H9 (cell line): ENCODE data around the gene CFAP141. TPM values are rescaled to one million over a fixed set of nuclear protein-coding genes. Genes with fewer than 3 reads are reported as not detected.

ENCODE experiments used
- DNase-seq: peaks from one replicate; pipeline ENCODE4 v3.0.0-alpha.2; 2017
- H2AFZ ChIP-seq: one replicate; pipeline ENCODE4 v1.6.1; 2013; ENCODE audit warnings: mild to moderate bottlenecking, low read length, control low read depth, moderate library complexity
- H2AK5ac ChIP-seq: 2 replicates; pipeline ENCODE4 v1.6.1; 2013; ENCODE audit warnings: low read length, control low read depth, mixed read lengths; ENCODE audit not compliant: insufficient read length
- H2BK120ac ChIP-seq: one replicate; pipeline ENCODE4 v1.6.1; 2013; ENCODE audit warnings: low read depth, mild to moderate bottlenecking, low read length, control low read depth, inconsistent platforms; ENCODE audit not compliant: poor library complexity, severe bottlenecking
- H2BK12ac ChIP-seq: 2 replicates; pipeline ENCODE4 v1.6.1; 2013; ENCODE audit warnings: low read length, control low read depth, mixed read lengths, low read depth; ENCODE audit not compliant: insufficient read length
- H2BK15ac ChIP-seq: 2 replicates; pipeline ENCODE4 v1.6.1; 2013; ENCODE audit warnings: low read depth, low read length, control low read depth
- H2BK20ac ChIP-seq: one replicate; pipeline ENCODE4 v1.6.1; 2013; ENCODE audit warnings: low read depth, mild to moderate bottlenecking, low read length, control low read depth, inconsistent platforms; ENCODE audit not compliant: poor library complexity, severe bottlenecking
- H2BK5ac ChIP-seq: 2 replicates; pipeline ENCODE4 v1.6.1; 2013; ENCODE audit warnings: low read length, control low read depth, mixed read lengths; ENCODE audit not compliant: insufficient read length
- H3K14ac ChIP-seq: 2 replicates; pipeline ENCODE4 v1.6.1; 2013; ENCODE audit warnings: low read length, control low read depth; ENCODE audit not compliant: insufficient read depth
- H3K18ac ChIP-seq: 2 replicates; pipeline ENCODE4 v1.6.1; 2013; ENCODE audit warnings: low read depth, mild to moderate bottlenecking, mixed read lengths, low read length, control low read depth; ENCODE audit not compliant: insufficient read length
- H3K23ac ChIP-seq: 2 replicates; pipeline ENCODE4 v1.6.1; 2013; ENCODE audit warnings: low read length, control low read depth, mixed read lengths, low read depth; ENCODE audit not compliant: insufficient read length
- H3K23me2 ChIP-seq: 2 replicates; pipeline ENCODE4 v1.6.1; 2013; ENCODE audit warnings: low read depth, mild to moderate bottlenecking, mixed read lengths, low read length, control low read depth; ENCODE audit not compliant: insufficient read length, poor library complexity, severe bottlenecking
- H3K27ac ChIP-seq: 2 replicates; pipeline ENCODE4 v1.5.1; 2013; ENCODE audit warnings: low read length, control low read depth, mixed read lengths, low read depth; ENCODE audit not compliant: insufficient read length
- H3K27me3 ChIP-seq: 2 replicates; pipeline ENCODE4 v1.6.1; 2013; ENCODE audit warnings: low read length, control low read depth, inconsistent platforms; ENCODE audit not compliant: insufficient read depth
- H3K4ac ChIP-seq: 2 replicates; pipeline ENCODE4 v1.6.1; 2013; ENCODE audit warnings: low read depth, mild to moderate bottlenecking, control low read depth, inconsistent platforms, low read length, moderate library complexity
- H3K4me1 ChIP-seq: 2 replicates; pipeline ENCODE4 v1.6.1; 2013; ENCODE audit warnings: low read length, control low read depth, inconsistent platforms; ENCODE audit not compliant: insufficient read depth
- H3K4me2 ChIP-seq: 2 replicates; pipeline ENCODE4 v1.6.1; 2013; ENCODE audit warnings: low read length, control low read depth, mixed read lengths; ENCODE audit not compliant: insufficient read length, insufficient read depth
- H3K56ac ChIP-seq: 2 replicates; pipeline ENCODE4 v1.6.1; 2013; ENCODE audit warnings: low read depth, mild to moderate bottlenecking, mixed read lengths, low read length, control low read depth; ENCODE audit not compliant: insufficient read length
- H3K79me1 ChIP-seq: 2 replicates; pipeline ENCODE4 v1.6.1; 2013; ENCODE audit warnings: low read depth, mild to moderate bottlenecking, moderate library complexity, low read length, control low read depth, inconsistent platforms; ENCODE audit not compliant: insufficient read depth, poor library complexity, severe bottlenecking
- H3K79me2 ChIP-seq: 2 replicates; pipeline ENCODE4 v1.6.1; 2013; ENCODE audit warnings: low read length, control low read depth, inconsistent platforms; ENCODE audit not compliant: insufficient read depth
- H3K9ac ChIP-seq: 2 replicates; pipeline ENCODE4 v1.6.1; 2013; ENCODE audit warnings: low read length, control low read depth, mixed read lengths; ENCODE audit not compliant: insufficient read length; ENCODE audit errors: extremely low read depth
- H3K9me3 ChIP-seq: one replicate; pipeline ENCODE4 v1.6.1; 2013; ENCODE audit warnings: low read depth, low read length, inconsistent platforms; ENCODE audit not compliant: control insufficient read depth
- H3T11ph ChIP-seq: one replicate; pipeline ENCODE4 v1.6.1; 2013; ENCODE audit warnings: mild to moderate bottlenecking, low read length, control low read depth, inconsistent platforms
- H4K20me1 ChIP-seq: one replicate; pipeline ENCODE4 v1.6.1; 2013; ENCODE audit not compliant: control insufficient read depth, insufficient read length, insufficient read depth
- H4K5ac ChIP-seq: 2 replicates; pipeline ENCODE4 v1.6.1; 2013; ENCODE audit warnings: low read depth, mild to moderate bottlenecking, mixed read lengths, low read length, control low read depth; ENCODE audit not compliant: insufficient read length
- H4K8ac ChIP-seq: replicated peaks from 2 replicates; pipeline ENCODE4 v1.6.1; 2013; ENCODE audit warnings: low read length, control low read depth, mixed read lengths, low read depth; ENCODE audit not compliant: insufficient read length
- H4K91ac ChIP-seq: 2 replicates; pipeline ENCODE4 v1.6.1; 2013; ENCODE audit warnings: low read depth, mild to moderate bottlenecking, moderate library complexity, mixed read lengths, low read length, control low read depth; ENCODE audit not compliant: insufficient read length
- H3K27ac Mint-ChIP-seq, 3 experiments: 2 replicates in 2 of 3; 3 replicates in 1 of 3; pipeline ENCODE4 v1.8.0; 2020 to 2021; ENCODE audit warnings: mixed read lengths in 3 of 3, mild to moderate bottlenecking in 1 of 3, moderate library complexity in 1 of 3
- H3K27me3 Mint-ChIP-seq: 2 replicates; pipeline ENCODE4 v1.8.0; 2021; ENCODE audit warnings: low read depth, mild to moderate bottlenecking, moderate library complexity, mixed read lengths
- H3K36me3 Mint-ChIP-seq, 3 experiments: 2 replicates in 2 of 3; 3 replicates in 1 of 3; pipeline ENCODE4 v1.8.0; 2020 to 2021; ENCODE audit warnings: low read depth in 3 of 3, mixed read lengths in 3 of 3; ENCODE audit not compliant: insufficient read depth in 1 of 3
- H3K4me1 Mint-ChIP-seq, 2 experiments: 2 replicates each; pipeline ENCODE4 v1.8.0; 2020; ENCODE audit warnings: mixed read lengths in 2 of 2
- H3K4me3 Mint-ChIP-seq, 2 experiments: 2 replicates in 1 of 2; 3 replicates in 1 of 2; pipeline ENCODE4 v1.8.0; 2020 to 2021; ENCODE audit warnings: mild to moderate bottlenecking in 2 of 2, mixed read lengths in 2 of 2, moderate library complexity in 1 of 2
- H3K9me3 Mint-ChIP-seq, 2 experiments: 2 replicates in 1 of 2; 3 replicates in 1 of 2; pipeline ENCODE4 v1.8.0; 2020; ENCODE audit warnings: mild to moderate bottlenecking in 2 of 2, mixed read lengths in 2 of 2, moderate library complexity in 1 of 2
- WGBS: extraction: QIAGEN DNeasy Blood & Tissue Kit; methylation state at CpG from one replicate; pipeline ENCODE4 v1.1.7; 2013; ENCODE audit warnings: missing lambda C conversion rate, low lambda C conversion rate, mixed read lengths; ENCODE audit not compliant: insufficient read length; ENCODE audit errors: extremely low coverage; 5-methylcytosine and 5-hydroxymethylcytosine counted together
- total RNA-seq: library from RNA; stranded (reverse); gene quantifications from 2 replicates; pipeline ENCODE4 v1.2.1, GENCODE V29; 2021
- TF ChIP-seq, protein P1 (sequence below): fragments of 200-600 bp; sonication (generic); conservative IDR thresholded peaks from 3 replicates; pipeline ENCODE4 v1.8.0; 2021; ENCODE audit warnings: antibody characterized with exemption, mild to moderate bottlenecking

The CFAP141 gene
- total RNA-seq, 1 experiment from 2014 or later = not detected

DNA sequence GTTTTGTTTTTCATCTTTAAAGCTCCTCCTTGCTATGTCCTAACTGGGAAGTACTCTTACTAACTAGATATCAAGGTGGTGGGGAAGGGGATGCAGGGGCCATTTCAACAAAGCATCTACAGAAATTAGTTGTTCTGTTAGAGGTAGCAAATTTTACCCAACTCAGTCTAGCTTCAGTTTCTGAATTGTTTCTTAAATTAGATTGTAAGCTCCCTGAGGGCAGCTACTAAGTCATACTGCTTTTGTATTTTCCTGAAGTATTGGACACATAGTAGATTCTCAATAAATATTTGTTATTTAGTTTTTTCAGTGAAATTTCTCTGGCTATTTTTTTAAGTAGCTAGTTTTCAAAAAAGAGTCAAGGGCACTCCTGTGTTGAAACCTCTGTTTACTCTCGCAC is 16.4 kb upstream of the CFAP141 start:
- Histone ChIP-seq H2BK5ac (no peak overlapping the region), H3K18ac (no peak overlapping the region), H3K79me1 (peaks cover 6% of the 10 kb centered on the region), H3T11ph (no peak overlapping the region), H4K5ac (no peak overlapping the region), H4K8ac (no peak overlapping the region), H3K79me2 (peaks cover 51% of the 10 kb centered on the region), H2BK12ac (no peak overlapping the region), H3K27me3 (no peaks in the 10 kb centered on the region), H2AFZ (no peak overlapping the region), H4K20me1 (no peaks in the 10 kb centered on the region), H3K9ac (peak overlapping the region; percentile 99), H3K9me3 (no peaks in the 10 kb centered on the region), H2BK20ac (no peak overlapping the region), H3K4ac (no peak overlapping the region), H2BK120ac (no peak overlapping the region), H2BK15ac (no peak overlapping the region), H3K23me2 (peaks cover 14% of the 10 kb centered on the region), H3K14ac (no peak overlapping the region), H4K91ac (no peak overlapping the region), H2AK5ac (no peak overlapping the region), H3K4me2 (peak overlapping the region; percentile 84), H3K56ac (no peak overlapping the region), H3K4me1 (peaks cover 2% of the 10 kb centered on the region; the same call in 1 of the 2 replicates), H3K27ac (no peak overlapping the region), H3K23ac (no peak overlapping the region)
- Mint-ChIP-seq H3K36me3 (peaks cover 51 to 76% (median 63%) of the 10 kb centered on the region in 3 experiments), H3K27me3 (no peaks in the 10 kb centered on the region), H3K9me3 (peaks cover 0 to 5% of the 10 kb centered on the region in 2 experiments; a peak in 1 of 5 replicates), H3K27ac (peak overlapping the region; percentile 76 to 98 (median 95); a peak in 2 of 7 replicates), H3K4me1 (peaks cover 37 to 42% of the 10 kb centered on the region in 2 experiments), H3K4me3 (peak overlapping the region; percentile 95 to 96)
- DNase-seq = no peak
- no CpG with 5 or more reads among the region's 1 CpG for WGBS
- TF ChIP-seq, protein P1, sequence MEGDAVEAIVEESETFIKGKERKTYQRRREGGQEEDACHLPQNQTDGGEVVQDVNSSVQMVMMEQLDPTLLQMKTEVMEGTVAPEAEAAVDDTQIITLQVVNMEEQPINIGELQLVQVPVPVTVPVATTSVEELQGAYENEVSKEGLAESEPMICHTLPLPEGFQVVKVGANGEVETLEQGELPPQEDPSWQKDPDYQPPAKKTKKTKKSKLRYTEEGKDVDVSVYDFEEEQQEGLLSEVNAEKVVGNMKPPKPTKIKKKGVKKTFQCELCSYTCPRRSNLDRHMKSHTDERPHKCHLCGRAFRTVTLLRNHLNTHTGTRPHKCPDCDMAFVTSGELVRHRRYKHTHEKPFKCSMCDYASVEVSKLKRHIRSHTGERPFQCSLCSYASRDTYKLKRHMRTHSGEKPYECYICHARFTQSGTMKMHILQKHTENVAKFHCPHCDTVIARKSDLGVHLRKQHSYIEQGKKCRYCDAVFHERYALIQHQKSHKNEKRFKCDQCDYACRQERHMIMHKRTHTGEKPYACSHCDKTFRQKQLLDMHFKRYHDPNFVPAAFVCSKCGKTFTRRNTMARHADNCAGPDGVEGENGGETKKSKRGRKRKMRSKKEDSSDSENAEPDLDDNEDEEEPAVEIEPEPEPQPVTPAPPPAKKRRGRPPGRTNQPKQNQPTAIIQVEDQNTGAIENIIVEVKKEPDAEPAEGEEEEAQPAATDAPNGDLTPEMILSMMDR = no peak
